Measurements from ENCODE around the gene SFPQ.

SFPQ gene

GRCh38 chr1:35210321-35211119, 17.6 kb upstream of the SFPQ start:
- no peak overlapping the region for H3K9ac ChIP-seq (ENCODE audit: low read length)
- no peak overlapping the region for H3K4me2 ChIP-seq (ENCODE audit: low read depth, low read length)

DNA sequence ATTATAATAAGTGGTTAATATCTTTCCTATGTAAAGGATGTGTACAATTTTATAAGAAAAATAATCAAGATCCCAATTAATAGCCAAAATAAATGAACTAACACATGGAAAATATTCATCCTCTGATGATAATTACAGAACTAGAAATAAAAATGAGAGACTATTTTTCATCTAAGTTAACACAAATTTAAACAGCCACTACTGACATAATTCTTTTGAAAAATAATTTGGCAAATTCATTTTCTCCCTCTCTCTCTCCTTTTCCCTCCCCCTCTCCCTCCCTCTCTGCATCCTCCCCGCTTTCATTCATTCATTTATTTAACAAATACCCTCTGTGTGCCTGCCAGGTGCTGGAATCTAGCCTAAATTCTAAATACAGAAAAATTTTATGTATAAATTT, 10.3 kb upstream of the SFPQ start:
- no peaks in the 10 kb centered on the region for H3K9me3 ChIP-seq (replicated peaks; ENCODE audit: insufficient read depth, low read length)
- no peaks in the 10 kb centered on the region for H3K36me3 ChIP-seq (replicated peaks; ENCODE audit: insufficient read depth, low read length)
- TF ChIP-seq EZH2phosphoT487 (IDR thresholded peaks at IDR 0.05; ENCODE audit: low read length) (no peak), CTCF (IDR thresholded peaks at IDR 0.05; ENCODE audit: low read length) (no peak), EZH2 (optimal IDR thresholded peaks at IDR 0.05; ENCODE audit: low read depth, low read length) (no peak)
- no peaks in the 10 kb centered on the region for H3K79me2 ChIP-seq (ENCODE audit: low read length)
- no peak overlapping the region for H2AFZ ChIP-seq (ENCODE audit: low read length)
- H4K20me1 ChIP-seq (ENCODE audit: insufficient read depth, low read length) = no peaks in the 10 kb centered on the region
- no peak overlapping the region for H3K9ac ChIP-seq (ENCODE audit: low read length)
- H3K4me3 ChIP-seq (ENCODE audit: low read length) = no peak overlapping the region
- no peak for DNase-seq
- no peaks in the 10 kb centered on the region for H3K9me2 ChIP-seq (replicated peaks; ENCODE audit: insufficient read depth, low read length)
- H3F3A ChIP-seq (ENCODE audit: insufficient read depth, low read length) = no peaks in the 10 kb centered on the region
- no peaks in the 10 kb centered on the region for H3K4me1 ChIP-seq (ENCODE audit: low read length)
- H3K27ac ChIP-seq (ENCODE audit: low read length) = no peak overlapping the region
- no peak overlapping the region for H3K4me2 ChIP-seq (ENCODE audit: low read depth, low read length)
- H3K27me3 ChIP-seq (replicated peaks; ENCODE audit: insufficient read depth, low read length) = no peaks in the 10 kb centered on the region

More at GRCh38 chr1:35210321-35211119, 17.6 kb upstream of the SFPQ start:
- no peaks in the 10 kb centered on the region for H3F3A ChIP-seq (ENCODE audit: insufficient read depth, low read length)
- no peaks in the 10 kb centered on the region for H3K79me2 ChIP-seq (ENCODE audit: low read length)
- DNase-seq = no peak
- no peak for TF ChIP-seq EZH2 (optimal IDR thresholded peaks at IDR 0.05; ENCODE audit: low read depth, low read length)
- TF ChIP-seq CTCF (IDR thresholded peaks at IDR 0.05; ENCODE audit: low read length) = no peak
- no peak for TF ChIP-seq EZH2phosphoT487 (IDR thresholded peaks at IDR 0.05; ENCODE audit: low read length)
- no peaks in the 10 kb centered on the region for H3K36me3 ChIP-seq (replicated peaks; ENCODE audit: insufficient read depth, low read length)
- no peak overlapping the region for H3K27ac ChIP-seq (ENCODE audit: low read length)
- H4K20me1 ChIP-seq (ENCODE audit: insufficient read depth, low read length) = no peaks in the 10 kb centered on the region
- no peaks in the 10 kb centered on the region for H3K27me3 ChIP-seq (replicated peaks; ENCODE audit: insufficient read depth, low read length)
- no peak overlapping the region for H2AFZ ChIP-seq (ENCODE audit: low read length)
- H3K9me2 ChIP-seq (replicated peaks; ENCODE audit: insufficient read depth, low read length) = no peaks in the 10 kb centered on the region
- H3K9me3 ChIP-seq (replicated peaks; ENCODE audit: insufficient read depth, low read length) = no peaks in the 10 kb centered on the region
- no peak overlapping the region for H3K4me3 ChIP-seq (ENCODE audit: low read length)
- no peaks in the 10 kb centered on the region for H3K4me1 ChIP-seq (ENCODE audit: low read length)

GRCh38 chr1:35202048-35202719, 9.2 kb upstream of the SFPQ start:
- Histone ChIP-seq H3K36me3 (replicated peaks; ENCODE audit: insufficient read depth, low read length) (no peaks in the 10 kb centered on the region), H3K9me2 (replicated peaks; ENCODE audit: insufficient read depth, low read length) (no peaks in the 10 kb centered on the region), H3K79me2 (ENCODE audit: low read length) (no peaks in the 10 kb centered on the region), H3K4me1 (ENCODE audit: low read length) (no peaks in the 10 kb centered on the region), H3K27me3 (replicated peaks; ENCODE audit: insufficient read depth, low read length) (no peaks in the 10 kb centered on the region), H3K9me3 (replicated peaks; ENCODE audit: insufficient read depth, low read length) (no peaks in the 10 kb centered on the region), H2AFZ (ENCODE audit: low read length) (no peak overlapping the region), H3F3A (ENCODE audit: insufficient read depth, low read length) (no peaks in the 10 kb centered on the region), H3K9ac (ENCODE audit: low read length) (no peak overlapping the region), H4K20me1 (ENCODE audit: insufficient read depth, low read length) (no peaks in the 10 kb centered on the region), H3K27ac (ENCODE audit: low read length) (no peak overlapping the region), H3K4me2 (ENCODE audit: low read depth, low read length) (no peak overlapping the region), H3K4me3 (ENCODE audit: low read length) (no peak overlapping the region)
- DNase-seq = peak; percentile 81
- TF ChIP-seq EZH2 (optimal IDR thresholded peaks at IDR 0.05; ENCODE audit: low read depth, low read length) (no peak), EZH2phosphoT487 (IDR thresholded peaks at IDR 0.05; ENCODE audit: low read length) (no peak), CTCF (IDR thresholded peaks at IDR 0.05; ENCODE audit: low read length) (peak; percentile 84)
